HG03159 (cell line): Measurements from ENCODE around the gene BRD7.

Source experiments
- ATAC-seq: cut with Tn5 transposase; IDR thresholded peaks from one replicate; pipeline ENCODE4 v1.9.1; 2021; ENCODE audit warnings: mild to moderate bottlenecking, moderate library complexity; ENCODE audit not compliant: unreplicated experiment

Gene BRD7

GRCh38 chr16:50304467-50305440 is 64.0 kb downstream of the BRD7 start:
- ATAC-seq = no peak

GRCh38 chr16:50303605-50304466 is 65.0 kb downstream of the BRD7 start:
- no peak for ATAC-seq

GRCh38 chr16:50303041-50303604 is 65.7 kb downstream of the BRD7 start:
- ATAC-seq = no peak

- no peak for ATAC-seq
Measured at GRCh38 chr16:50302472-50303005, 66.2 kb downstream of the BRD7 start.

GRCh38 chr16:50301626-50302471 is 66.9 kb downstream of the BRD7 start:
- no peak for ATAC-seq

- ATAC-seq = no peak
Measured at GRCh38 chr16:50300942-50301625, 67.7 kb downstream of the BRD7 start.

- ATAC-seq = no peak
Measured at GRCh38 chr16:50299508-50300105, 69.2 kb downstream of the BRD7 start.

GRCh38 chr16:50298591-50299507 is 69.9 kb downstream of the BRD7 start:
- no peak for ATAC-seq

GRCh38 chr16:50298075-50298460 is 70.7 kb downstream of the BRD7 start:
- ATAC-seq = no peak

GRCh38 chr16:50297301-50298074 is 71.3 kb downstream of the BRD7 start:
- ATAC-seq = no peak

- ATAC-seq = no peak
Measured at GRCh38 chr16:50296807-50297206, 72.0 kb downstream of the BRD7 start.

GRCh38 chr16:50295541-50296132 is 73.2 kb downstream of the BRD7 start:
- ATAC-seq = no peak

- no peak for ATAC-seq
Measured at GRCh38 chr16:50294955-50295354, 73.8 kb downstream of the BRD7 start.

GRCh38 chr16:50293994-50294855 is 74.6 kb downstream of the BRD7 start:
- ATAC-seq = no peak

- no peak for ATAC-seq
Measured at GRCh38 chr16:50293041-50293783, 75.6 kb downstream of the BRD7 start.
